DOHH2 (cell line): Measurements from ENCODE around the gene RNASE2.

Source experiments
- EZH2phosphoT487 ChIP-seq: fragments of 200-600 bp; sonication (generic); IDR thresholded peaks from 2 replicates; pipeline ENCODE4 v1.6.1; 2017; ENCODE audit warnings: borderline replicate concordance, mild to moderate bottlenecking, antibody characterized with exemption, low read length, moderate library complexity, mixed read lengths
- TF ChIP-seq, protein P1 (sequence below): fragments of 200-600 bp; sonication (generic); IDR thresholded peaks from one replicate; pipeline ENCODE4 v1.5.1; 2014; ENCODE audit warnings: antibody characterized with exemption, mild to moderate bottlenecking, low read depth, low read length; ENCODE audit not compliant: poor library complexity, severe bottlenecking

DNA sequence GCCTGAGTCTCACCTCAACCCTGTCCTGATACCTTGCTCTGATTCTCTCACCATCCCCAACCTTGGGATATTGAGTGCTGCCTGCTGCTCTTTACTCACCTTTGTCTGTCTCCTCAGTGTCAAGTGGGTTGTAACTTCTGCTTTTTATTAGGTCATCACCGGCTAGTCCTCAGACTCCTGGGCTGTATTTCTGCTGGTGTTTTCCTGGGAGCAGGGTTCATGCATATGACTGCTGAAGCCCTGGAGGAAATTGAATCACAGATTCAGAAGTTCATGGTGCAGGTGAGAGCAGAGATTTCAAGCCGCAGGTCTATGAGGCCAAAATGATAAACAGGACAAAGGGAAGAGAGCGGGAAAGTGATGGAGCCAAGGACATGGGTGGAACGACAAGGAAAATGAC lies 44.3 kb downstream of the RNASE2 start:
- TF ChIP-seq, protein P1, sequence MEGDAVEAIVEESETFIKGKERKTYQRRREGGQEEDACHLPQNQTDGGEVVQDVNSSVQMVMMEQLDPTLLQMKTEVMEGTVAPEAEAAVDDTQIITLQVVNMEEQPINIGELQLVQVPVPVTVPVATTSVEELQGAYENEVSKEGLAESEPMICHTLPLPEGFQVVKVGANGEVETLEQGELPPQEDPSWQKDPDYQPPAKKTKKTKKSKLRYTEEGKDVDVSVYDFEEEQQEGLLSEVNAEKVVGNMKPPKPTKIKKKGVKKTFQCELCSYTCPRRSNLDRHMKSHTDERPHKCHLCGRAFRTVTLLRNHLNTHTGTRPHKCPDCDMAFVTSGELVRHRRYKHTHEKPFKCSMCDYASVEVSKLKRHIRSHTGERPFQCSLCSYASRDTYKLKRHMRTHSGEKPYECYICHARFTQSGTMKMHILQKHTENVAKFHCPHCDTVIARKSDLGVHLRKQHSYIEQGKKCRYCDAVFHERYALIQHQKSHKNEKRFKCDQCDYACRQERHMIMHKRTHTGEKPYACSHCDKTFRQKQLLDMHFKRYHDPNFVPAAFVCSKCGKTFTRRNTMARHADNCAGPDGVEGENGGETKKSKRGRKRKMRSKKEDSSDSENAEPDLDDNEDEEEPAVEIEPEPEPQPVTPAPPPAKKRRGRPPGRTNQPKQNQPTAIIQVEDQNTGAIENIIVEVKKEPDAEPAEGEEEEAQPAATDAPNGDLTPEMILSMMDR, result no peak
- TF ChIP-seq EZH2phosphoT487, result no peak
